ENCODE results near the gene RNF181.
"Not testable (repeated sequence)": the region's sequence is repeated elsewhere in the genome, so short reads cannot be mapped to it uniquely, and the experiment has no call there.

The RNF181 gene

GRCh38 chr2:85558160-85558559 lies 37.4 kb upstream of the RNF181 start:
- no peak overlapping the region for H3K4me3 ChIP-seq (ENCODE audit: low read depth, low read length)
- DNase-seq (ENCODE audit: low read depth): no peak
- no peak for TF ChIP-seq CTCF (IDR thresholded peaks at IDR 0.05; ENCODE audit: control insufficient read depth, extremely low read depth, insufficient read depth)

GRCh38 chr2:85560403-85560726 lies 35.2 kb upstream of the RNF181 start:
- H3K4me3 ChIP-seq (ENCODE audit: low read depth, low read length): peak overlapping the region; percentile 95
- not testable (repeated sequence) for DNase-seq (ENCODE audit: low read depth)

DNA sequence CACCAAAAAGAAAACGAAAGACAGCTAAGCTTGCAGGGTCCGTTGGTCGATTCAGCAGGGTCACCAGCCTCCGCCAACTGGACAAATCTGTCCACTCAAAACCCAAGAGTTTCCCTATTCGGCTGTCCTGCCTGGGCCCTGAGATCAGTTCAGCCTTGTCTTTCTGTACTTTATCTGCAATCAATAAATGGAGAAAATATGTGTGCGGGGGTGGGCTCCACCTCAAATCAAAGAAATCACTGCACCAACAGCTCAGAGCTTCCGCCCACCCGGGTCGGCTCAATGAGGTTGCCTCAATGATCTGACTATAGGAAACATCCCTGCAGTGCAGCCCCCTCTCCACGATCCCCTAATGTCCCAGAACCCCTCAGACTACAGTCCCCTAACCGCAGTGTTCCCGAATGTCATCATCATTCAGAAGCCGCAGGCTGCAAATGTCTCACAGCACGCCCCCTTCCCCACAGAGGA lies 34.7 kb upstream of the RNF181 start:
- TF ChIP-seq CTCF (IDR thresholded peaks at IDR 0.05; ENCODE audit: control insufficient read depth, extremely low read depth, insufficient read depth): no peak
- H3K4me3 ChIP-seq (ENCODE audit: low read depth, low read length): peak overlapping the region; percentile 95

GRCh38 chr2:85561280-85562212 lies 34.0 kb upstream of the RNF181 start, which contains the start of gene GGCX:
GGCX (minus strand) TSS chr2:85561493; CDS start chr2:85561428, 65 bp downstream.
- peak; percentile 79 for DNase-seq (ENCODE audit: low read depth)
- peak within 1 kb of the TSS; percentile 95 for H3K4me3 ChIP-seq (ENCODE audit: low read depth, low read length)
- no peak for TF ChIP-seq CTCF (IDR thresholded peaks at IDR 0.05; ENCODE audit: control insufficient read depth, extremely low read depth, insufficient read depth)

More for the DNA sequence above, 34.7 kb upstream of the RNF181 start:
- no peak for DNase-seq (ENCODE audit: low read depth)

- no peak for DNase-seq (ENCODE audit: low read depth)
These were observed 31.4 kb upstream of the RNF181 start for GRCh38 chr2:85564144-85564563.

GRCh38 chr2:85566265-85566664 lies 29.3 kb upstream of the RNF181 start:
- no peak for TF ChIP-seq CTCF (IDR thresholded peaks at IDR 0.05; ENCODE audit: control insufficient read depth, extremely low read depth, insufficient read depth)
- no peak for DNase-seq (ENCODE audit: low read depth)

More at GRCh38 chr2:85564144-85564563, 31.4 kb upstream of the RNF181 start:
- no peak overlapping the region for H3K4me3 ChIP-seq (ENCODE audit: low read depth, low read length)
- TF ChIP-seq CTCF (IDR thresholded peaks at IDR 0.05; ENCODE audit: control insufficient read depth, extremely low read depth, insufficient read depth): no peak

DNA sequence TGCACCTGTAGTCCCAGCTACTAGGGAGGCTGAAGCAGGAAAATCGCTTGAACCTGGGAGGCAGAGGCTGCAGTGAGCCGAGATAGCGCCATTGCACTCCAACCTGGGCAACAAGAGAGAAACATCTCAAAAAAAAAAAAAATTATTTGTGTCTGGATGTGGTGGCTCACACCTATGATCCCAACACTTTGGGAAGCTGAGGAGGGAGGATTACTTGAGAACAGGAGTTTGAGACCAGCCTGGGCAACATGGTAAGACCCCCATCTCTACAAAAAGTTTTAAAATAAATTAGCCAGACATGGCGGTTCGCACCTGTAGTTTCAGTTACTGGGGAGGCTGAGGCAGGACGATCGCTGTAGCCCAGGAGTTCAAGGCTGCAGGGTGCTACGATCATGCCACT lies 19.8 kb upstream of the RNF181 start:
- H3K4me3 ChIP-seq (ENCODE audit: low read depth, low read length): no peak overlapping the region
- TF ChIP-seq CTCF (IDR thresholded peaks at IDR 0.05; ENCODE audit: control insufficient read depth, extremely low read depth, insufficient read depth): no peak
- DNase-seq (ENCODE audit: low read depth): no peak

More at GRCh38 chr2:85566265-85566664, 29.3 kb upstream of the RNF181 start:
- no peak overlapping the region for H3K4me3 ChIP-seq (ENCODE audit: low read depth, low read length)
